Lower leg skin (tissue), 4 donors: ENCODE measurements around the gene TMC7. TPM values are rescaled to one million over a fixed set of nuclear protein-coding genes. Genes with fewer than 3 reads are reported as not detected.
A peak's percentile ranks its signal among the peaks of the same experiment; 100 is the strongest.

ENCODE experiments used
- DNase-seq, 2 donors: peaks; one replicate each; pipeline ENCODE4 v3.0.0-alpha.2; 2019; ENCODE audit warnings: low spot score in 2 of 2
- H3K4me3 ChIP-seq: fragments of 200-600 bp; sonication (generic); 2 replicates; pipeline ENCODE4 v1.5.1; 2017; ENCODE audit warnings: mild to moderate bottlenecking, low read depth; ENCODE audit not compliant: poor library complexity, severe bottlenecking
- CTCF ChIP-seq, 3 donors: fragments of 450-650 bp; IDR thresholded peaks; one replicate each; pipeline ENCODE4 v1.5.1; 2016; ENCODE audit warnings: antibody characterized with exemption in 3 of 3, mild to moderate bottlenecking in 3 of 3, moderate library complexity in 2 of 3
- POLR2A ChIP-seq, 2 donors: fragments of 450-650 bp; IDR thresholded peaks; one replicate each; pipeline ENCODE4 v1.6.1; 2016 to 2017; ENCODE audit warnings: antibody characterized with exemption in 2 of 2, mild to moderate bottlenecking in 1 of 2, moderate library complexity in 1 of 2
- WGBS, 2 donors: methylation state at CpG; one replicate each; pipeline ENCODE4 v1.1.5; 2018; 5-methylcytosine and 5-hydroxymethylcytosine counted together
- intact Hi-C: fragments of 100-400 bp; cut with DNase I; formaldehyde crosslinking; loops from one replicate; pipeline ENCODE4 v1.15.0; 2023; ENCODE audit warnings: low total_unique reads
- total RNA-seq, 4 donors: library from RNA; depleted of rRNA; stranded (reverse); fragments of >200 nt; gene quantifications; one replicate each; pipeline ENCODE4 v1.1.0, GENCODE V29; 2016

The TMC7 gene
- 1 to 10 TPM in 1 of 4 donors, under 1 TPM in 3; 0.38 to 1.6 (median 0.73) TPM for total RNA-seq

GRCh38 chr16:18983565-18984434, at the start of gene TMC7:
Gene TMC7 (plus strand): TSS chr16:18983934. CDS start chr16:18984064, 130 bp downstream.
- TF ChIP-seq POLR2A (IDR thresholded peaks at IDR 0.05) (no peak), CTCF (IDR thresholded peaks at IDR 0.05) (no peak)
- intact Hi-C loops = loop anchor here (5.0 kb wide), 1 partner anchor 89 kb away; no protein-coding TSS in a partner anchor
- 7 to 13% methylated on average over 31 to 53 of the region's 64 CpGs for WGBS, 2 donors
- peak; percentile 34 to 91 for DNase-seq
- H3K4me3 ChIP-seq = peak within 1 kb of the TSS; percentile 40

- TF ChIP-seq POLR2A (IDR thresholded peaks at IDR 0.05) = no peak
- TF ChIP-seq CTCF (IDR thresholded peaks at IDR 0.05) = peak in 1 of 3 donors; percentile 39
- no peak overlapping the region for H3K4me3 ChIP-seq
- WGBS, 2 donors = 86 to 88% methylated on average over 7 of the region's 7 CpGs
- intact Hi-C loops = no loop called here
- peak in 1 of 2 donors; percentile 66 for DNase-seq
Observed at GRCh38 chr16:18936727-18937340, 46.9 kb upstream of the TMC7 start.

- TF ChIP-seq CTCF (IDR thresholded peaks at IDR 0.05) (no peak), POLR2A (IDR thresholded peaks at IDR 0.05) (no peak)
- no peak for DNase-seq
- no peak overlapping the region for H3K4me3 ChIP-seq
- intact Hi-C loops = no loop called here
Observed at GRCh38 chr16:18937390-18937789, 46.3 kb upstream of the TMC7 start.

GRCh38 chr16:18938986-18939385, 44.7 kb upstream of the TMC7 start:
- 90 to 93% methylated on average over 9 of the region's 9 CpGs for WGBS, 2 donors
- TF ChIP-seq CTCF (IDR thresholded peaks at IDR 0.05) (no peak), POLR2A (IDR thresholded peaks at IDR 0.05) (no peak)
- no peak overlapping the region for H3K4me3 ChIP-seq
- intact Hi-C loops = no loop called here
- DNase-seq = no peak

GRCh38 chr16:18941471-18941870, 42.3 kb upstream of the TMC7 start:
- no peak for DNase-seq
- intact Hi-C loops = no loop called here
- no peak overlapping the region for H3K4me3 ChIP-seq
- TF ChIP-seq POLR2A (IDR thresholded peaks at IDR 0.05) (no peak), CTCF (IDR thresholded peaks at IDR 0.05) (no peak)
